Transverse colon (tissue), 4 donors: ENCODE measurements around the gene SERPINA3.

ENCODE experiments used
- POLR2A ChIP-seq: fragments of 450-650 bp; IDR thresholded peaks from one replicate; pipeline ENCODE4 v1.6.1; 2016; ENCODE audit warnings: antibody characterized with exemption, mild to moderate bottlenecking, moderate library complexity
- POLR2AphosphoS5 ChIP-seq, 3 donors: sonication (generic); formaldehyde crosslinking; IDR thresholded peaks; one replicate each; pipeline ENCODE4 v1.6.1; 2016; ENCODE audit warnings: antibody characterized with exemption in 3 of 3
- TF ChIP-seq, protein P1 (sequence below), 5 experiments: fragments of 200-600 bp in 3 of 5; fragments of 450-650 bp in 2 of 5; sonication (generic) in 3 of 5; IDR thresholded peaks; 1 replicate in 2 of 5; 2 replicates in 3 of 5; pipeline ENCODE4 v1.5.1; 2016 to 2017; ENCODE audit warnings: antibody characterized with exemption in 5 of 5, inconsistent platforms in 3 of 5, mild to moderate bottlenecking in 2 of 5, moderate library complexity in 1 of 5

DNA sequence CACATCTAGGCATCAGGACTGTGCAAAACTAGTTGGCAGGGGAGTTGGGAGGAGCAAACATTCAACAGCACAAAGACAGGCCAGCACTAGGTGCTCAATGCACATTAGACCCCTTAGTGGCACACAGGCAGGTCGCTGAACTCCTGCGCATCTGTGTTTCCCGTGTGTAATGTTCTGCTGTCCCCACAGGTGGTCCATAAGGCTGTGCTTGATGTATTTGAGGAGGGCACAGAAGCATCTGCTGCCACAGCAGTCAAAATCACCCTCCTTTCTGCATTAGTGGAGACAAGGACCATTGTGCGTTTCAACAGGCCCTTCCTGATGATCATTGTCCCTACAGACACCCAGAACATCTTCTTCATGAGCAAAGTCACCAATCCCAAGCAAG, 11.2 kb downstream of the SERPINA3 start:
- TF ChIP-seq, protein P1, sequence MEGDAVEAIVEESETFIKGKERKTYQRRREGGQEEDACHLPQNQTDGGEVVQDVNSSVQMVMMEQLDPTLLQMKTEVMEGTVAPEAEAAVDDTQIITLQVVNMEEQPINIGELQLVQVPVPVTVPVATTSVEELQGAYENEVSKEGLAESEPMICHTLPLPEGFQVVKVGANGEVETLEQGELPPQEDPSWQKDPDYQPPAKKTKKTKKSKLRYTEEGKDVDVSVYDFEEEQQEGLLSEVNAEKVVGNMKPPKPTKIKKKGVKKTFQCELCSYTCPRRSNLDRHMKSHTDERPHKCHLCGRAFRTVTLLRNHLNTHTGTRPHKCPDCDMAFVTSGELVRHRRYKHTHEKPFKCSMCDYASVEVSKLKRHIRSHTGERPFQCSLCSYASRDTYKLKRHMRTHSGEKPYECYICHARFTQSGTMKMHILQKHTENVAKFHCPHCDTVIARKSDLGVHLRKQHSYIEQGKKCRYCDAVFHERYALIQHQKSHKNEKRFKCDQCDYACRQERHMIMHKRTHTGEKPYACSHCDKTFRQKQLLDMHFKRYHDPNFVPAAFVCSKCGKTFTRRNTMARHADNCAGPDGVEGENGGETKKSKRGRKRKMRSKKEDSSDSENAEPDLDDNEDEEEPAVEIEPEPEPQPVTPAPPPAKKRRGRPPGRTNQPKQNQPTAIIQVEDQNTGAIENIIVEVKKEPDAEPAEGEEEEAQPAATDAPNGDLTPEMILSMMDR (IDR thresholded peaks at IDR 0.05), result no peak
- no peak for TF ChIP-seq POLR2AphosphoS5 (IDR thresholded peaks at IDR 0.05)
- no peak for TF ChIP-seq POLR2A
